G401 (cell line): ENCODE results near the gene SCRT2. TPM values are rescaled to one million over a fixed set of nuclear protein-coding genes. Genes with fewer than 3 reads are reported as not detected.

Experiments used
- DNase-seq: peaks from one replicate; pipeline ENCODE4 v3.0.0-alpha.2; 2015; ENCODE audit warnings: low spot score
- in situ Hi-C: cut with HindIII; loops from 2 replicates; pipeline ENCODE4 v1.10.0; 2016; ENCODE audit warnings: low sequenced_read_pairs, mixed read lengths
- total RNA-seq: library from RNA; depleted of rRNA; stranded (reverse); fragments of >200 nt; shearing (Covaris generic); gene quantifications from 2 replicates; pipeline ENCODE4 v1.2.3, GENCODE V29; 2014

Gene SCRT2
- total RNA-seq, 1 experiment from 2014 or later = not detected

- in situ Hi-C loops = no loop called here
- no peak for DNase-seq
Observed at GRCh38 chr20:658731-659291, 16.8 kb downstream of the SCRT2 start.

DNA sequence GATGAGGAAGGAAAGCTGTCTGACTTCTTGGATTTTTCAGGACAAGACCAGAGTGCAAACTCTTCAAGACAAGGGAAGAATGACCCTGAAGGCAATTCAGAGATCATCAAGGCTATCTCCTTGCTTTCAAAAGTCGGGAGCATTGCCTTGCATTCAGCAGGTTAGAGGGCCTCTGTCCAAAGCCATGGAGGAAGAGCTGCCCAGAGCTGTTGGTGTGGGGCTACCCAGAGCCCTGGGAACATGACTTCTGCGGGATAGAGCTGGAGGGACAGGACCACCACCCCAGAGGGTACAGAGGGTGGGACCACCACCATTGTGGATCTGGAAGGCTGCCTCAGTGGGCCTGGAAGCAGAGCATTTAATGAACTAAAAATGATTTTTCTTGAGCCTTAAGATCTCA is 17.4 kb downstream of the SCRT2 start:
- DNase-seq = no peak
- in situ Hi-C loops = no loop called here

DNA sequence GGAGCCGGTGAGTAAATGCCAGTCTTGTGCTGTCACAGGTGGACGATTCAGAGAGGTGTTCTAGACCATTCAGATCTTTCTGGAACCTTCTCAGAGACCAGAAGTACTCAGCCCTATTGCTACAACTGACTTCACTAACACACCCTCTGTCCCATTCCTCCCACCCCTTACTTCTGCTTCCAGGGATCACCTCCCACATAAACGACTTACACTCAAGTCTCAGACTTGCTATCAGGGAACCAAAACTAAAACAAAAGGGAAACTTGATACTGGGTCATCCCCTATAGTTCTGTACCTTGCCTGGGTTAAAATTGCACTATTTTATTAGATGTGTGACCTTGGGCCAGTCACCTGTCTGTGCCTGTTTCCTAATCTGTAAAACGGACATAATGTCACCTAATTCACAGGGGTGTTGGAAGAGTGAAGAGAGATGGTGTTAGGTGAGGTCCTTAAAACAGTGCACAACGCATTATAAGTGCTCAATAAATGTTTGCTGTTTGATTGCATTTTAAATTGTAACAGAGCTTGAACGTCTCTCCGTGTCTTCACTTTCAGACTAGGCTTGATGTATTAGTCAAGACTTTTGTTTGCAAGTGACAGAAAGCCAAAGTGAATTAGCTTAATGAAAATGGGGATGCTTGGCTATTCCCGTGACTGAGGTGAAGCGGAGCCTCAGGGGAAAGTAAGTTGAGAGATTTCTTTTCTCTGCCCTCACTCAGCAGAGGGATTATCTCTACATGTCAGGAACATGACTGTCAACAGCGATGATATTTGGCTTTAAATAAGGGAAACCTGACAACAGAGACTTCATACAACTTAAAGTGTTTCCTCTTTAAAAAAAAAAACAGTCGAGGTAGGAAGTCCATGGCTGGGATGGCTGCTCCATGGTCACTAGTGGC is 19.6 kb downstream of the SCRT2 start:
- DNase-seq = no peak
- in situ Hi-C loops = no loop called here

- no peak for DNase-seq
- in situ Hi-C loops = no loop called here
Observed at GRCh38 chr20:654417-654750, 21.2 kb downstream of the SCRT2 start.

DNA sequence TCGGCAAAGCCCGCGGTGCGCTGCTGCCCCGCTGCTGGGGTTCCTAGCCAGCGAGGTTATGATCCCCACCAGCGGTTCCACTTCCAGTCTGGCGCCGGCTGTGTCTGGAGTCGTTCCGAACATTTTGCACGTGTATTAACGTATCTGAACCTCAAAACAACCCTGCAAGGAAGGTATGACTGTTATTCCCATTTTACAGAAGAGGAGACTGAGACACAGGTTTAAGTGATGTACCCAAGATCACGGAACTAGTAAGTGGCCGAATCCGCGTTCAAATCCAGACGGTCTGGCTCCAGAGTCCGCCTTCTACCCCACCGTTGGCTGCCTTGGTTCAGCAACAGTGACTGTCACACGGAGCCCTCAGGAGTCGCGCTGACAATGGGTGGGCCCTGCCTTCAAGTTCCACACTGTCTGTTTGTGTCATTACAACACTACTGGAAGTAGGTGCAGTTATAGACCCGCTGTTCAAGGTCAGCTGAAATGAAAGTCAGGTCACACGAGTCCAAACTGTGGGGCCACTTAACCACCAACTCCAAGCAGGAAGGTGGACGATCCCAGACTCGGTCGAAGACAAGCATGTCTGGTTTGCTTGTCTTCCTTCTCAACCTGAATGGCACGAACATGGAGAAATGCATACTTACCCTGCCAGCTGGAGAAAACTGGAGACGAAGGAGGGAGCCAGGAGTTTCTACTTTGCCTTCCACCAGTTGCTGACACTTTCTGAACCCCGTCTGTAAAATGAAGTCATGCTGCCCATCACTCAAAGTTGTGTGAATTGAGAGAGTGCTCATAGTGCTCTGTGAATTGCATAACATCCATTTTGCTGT is 21.8 kb downstream of the SCRT2 start:
- in situ Hi-C loops = no loop called here
- DNase-seq = no peak

DNA sequence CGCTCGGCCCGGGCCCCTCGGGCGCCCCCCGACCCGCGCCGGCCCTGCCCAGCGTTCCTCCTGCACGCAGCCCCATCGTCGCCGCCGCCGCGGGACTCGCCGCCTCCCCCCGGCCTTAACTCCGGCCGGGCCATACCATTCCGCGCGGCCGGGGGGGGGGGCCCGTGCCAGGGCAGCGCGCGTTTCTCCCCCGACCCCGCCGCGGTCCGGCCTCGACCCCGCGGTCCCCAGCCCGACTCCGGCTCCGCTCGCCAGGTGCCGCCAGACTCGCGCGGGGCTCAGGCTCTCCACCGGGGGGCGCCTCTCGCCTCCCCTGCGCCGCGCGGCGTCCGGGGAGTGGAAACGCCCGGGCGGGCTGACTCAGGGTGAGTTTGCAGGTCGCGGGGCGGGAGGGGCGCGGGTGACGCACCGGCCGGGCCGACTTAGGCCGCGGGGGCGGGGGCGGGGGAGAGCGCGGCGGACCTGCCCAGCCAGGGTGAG is 22.5 kb downstream of the SCRT2 start, which contains the start of gene SRXN1:
Gene SRXN1, minus strand, starts transcription at position 91 of the 480 bp plus-strand sequence. Its CDS starts 15 bp downstream, at position 76.
- peak; percentile 81 for DNase-seq
- in situ Hi-C loops = no loop called here

DNA sequence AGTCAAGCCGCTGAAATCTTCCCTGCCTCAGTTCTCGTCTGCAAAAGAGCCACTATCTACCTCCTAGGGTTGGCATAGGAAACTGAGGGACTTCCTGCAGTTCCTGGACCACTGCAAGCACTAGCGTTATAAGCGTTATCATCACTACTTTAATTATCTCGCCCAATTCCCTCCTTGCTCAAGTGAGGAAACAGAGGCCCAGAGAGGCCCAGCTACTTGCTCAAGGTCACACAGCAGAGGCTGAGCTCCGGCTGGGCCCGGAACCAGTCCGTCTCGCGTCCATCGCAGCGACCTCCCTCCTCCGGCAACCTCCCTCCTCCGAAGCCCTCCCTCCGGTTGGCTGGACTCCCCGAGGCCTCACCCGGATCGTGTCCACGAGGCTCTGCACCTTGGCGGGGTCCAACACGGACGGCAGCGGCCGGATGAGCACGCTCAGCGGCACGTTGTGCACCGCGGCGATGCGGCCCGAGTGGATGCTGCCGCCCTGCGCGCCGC is 22.9 kb downstream of the SCRT2 start:
- in situ Hi-C loops = no loop called here
- no peak for DNase-seq

DNA sequence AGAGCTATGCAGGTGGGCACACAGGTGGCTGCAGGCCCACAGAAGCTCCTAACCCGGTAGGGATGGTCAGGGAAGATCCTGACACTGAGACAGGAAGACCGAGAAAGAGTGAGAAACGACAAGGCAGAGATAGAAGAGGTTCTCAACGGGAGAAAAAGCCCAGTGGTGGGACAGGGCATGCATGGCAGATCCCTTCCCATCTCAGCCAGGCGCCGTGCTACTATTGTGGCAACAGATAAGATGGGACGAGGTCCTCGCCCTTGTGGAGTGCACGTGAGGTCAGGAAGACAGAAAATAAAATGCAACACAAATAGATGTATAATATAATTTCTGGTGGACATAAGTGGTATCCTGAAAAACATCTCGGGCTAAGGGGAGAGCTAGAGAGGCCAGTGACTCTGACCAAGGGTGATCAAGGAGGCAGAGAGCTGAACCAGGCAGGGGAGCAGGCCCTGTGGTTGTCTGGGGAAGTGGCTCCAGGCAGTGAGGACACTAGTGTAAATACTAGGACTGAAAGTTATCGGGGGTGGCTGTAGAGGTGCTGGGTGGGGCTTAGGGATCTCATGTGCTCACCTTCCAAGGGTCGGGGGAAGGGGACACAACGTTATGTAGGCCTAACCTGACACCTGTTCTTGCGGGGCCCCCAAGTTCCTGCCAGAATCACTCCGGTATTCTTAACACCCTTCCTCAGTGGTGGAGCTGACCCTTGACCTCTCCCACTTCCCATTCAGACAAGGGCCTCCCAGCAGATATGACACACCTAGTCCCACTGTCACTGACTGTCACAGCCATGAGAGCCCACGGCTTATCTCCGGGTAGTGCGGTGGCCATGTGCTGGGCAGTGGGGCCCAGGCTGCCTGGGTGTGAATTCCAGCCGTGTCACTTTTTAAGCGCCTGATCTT is 23.6 kb downstream of the SCRT2 start:
- in situ Hi-C loops = no loop called here
- no peak for DNase-seq

- no peak for DNase-seq
- in situ Hi-C loops = no loop called here
Observed at GRCh38 chr20:650954-651353, 24.6 kb downstream of the SCRT2 start.

DNA sequence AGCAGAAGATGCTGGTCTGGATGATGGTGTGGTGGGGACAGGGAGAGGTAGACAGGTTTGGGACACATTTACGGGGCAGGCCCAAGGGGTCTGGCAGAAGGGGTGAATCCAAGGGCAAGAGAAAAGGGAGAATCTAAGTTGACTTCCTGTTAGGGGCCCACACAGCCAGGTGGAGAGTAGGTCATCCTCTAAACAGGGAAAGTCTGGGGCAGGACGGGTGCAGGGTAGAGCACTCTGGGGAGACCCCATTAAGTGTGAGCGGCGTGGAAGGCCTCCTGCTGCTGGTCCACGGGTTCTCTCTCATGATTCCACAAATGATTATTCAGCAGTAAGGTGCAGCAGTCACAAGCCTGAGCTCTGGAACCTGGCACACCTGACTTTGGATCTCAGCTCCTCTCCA is 25.3 kb downstream of the SCRT2 start:
- DNase-seq = no peak
- in situ Hi-C loops = no loop called here

- in situ Hi-C loops = loop anchor here (10.0 kb wide), 1 partner anchor 173 kb away; no protein-coding TSS in a partner anchor
- DNase-seq = no peak
Observed at GRCh38 chr20:647479-648019, 28.1 kb downstream of the SCRT2 start.

DNA sequence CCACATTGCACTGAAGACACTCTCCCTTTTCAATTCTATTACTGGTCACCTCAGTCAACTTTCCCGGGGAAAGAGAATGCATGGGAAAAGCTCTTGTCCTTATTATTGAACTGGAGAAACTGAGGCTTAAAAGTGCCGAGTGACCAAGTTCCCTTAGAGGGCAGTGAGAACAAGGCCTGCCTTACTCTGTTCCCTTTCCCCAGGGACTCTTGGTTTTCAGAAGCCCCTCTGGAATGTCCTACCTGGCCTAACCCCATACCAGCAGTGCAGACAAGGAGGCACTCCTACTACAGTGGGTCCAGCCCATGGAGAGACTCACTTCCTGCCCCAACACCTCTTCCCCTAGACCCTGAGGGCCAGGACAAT is 28.8 kb downstream of the SCRT2 start:
- DNase-seq = no peak
- in situ Hi-C loops = loop anchor here (10.0 kb wide), 1 partner anchor 172 kb away; no protein-coding TSS in a partner anchor

DNA sequence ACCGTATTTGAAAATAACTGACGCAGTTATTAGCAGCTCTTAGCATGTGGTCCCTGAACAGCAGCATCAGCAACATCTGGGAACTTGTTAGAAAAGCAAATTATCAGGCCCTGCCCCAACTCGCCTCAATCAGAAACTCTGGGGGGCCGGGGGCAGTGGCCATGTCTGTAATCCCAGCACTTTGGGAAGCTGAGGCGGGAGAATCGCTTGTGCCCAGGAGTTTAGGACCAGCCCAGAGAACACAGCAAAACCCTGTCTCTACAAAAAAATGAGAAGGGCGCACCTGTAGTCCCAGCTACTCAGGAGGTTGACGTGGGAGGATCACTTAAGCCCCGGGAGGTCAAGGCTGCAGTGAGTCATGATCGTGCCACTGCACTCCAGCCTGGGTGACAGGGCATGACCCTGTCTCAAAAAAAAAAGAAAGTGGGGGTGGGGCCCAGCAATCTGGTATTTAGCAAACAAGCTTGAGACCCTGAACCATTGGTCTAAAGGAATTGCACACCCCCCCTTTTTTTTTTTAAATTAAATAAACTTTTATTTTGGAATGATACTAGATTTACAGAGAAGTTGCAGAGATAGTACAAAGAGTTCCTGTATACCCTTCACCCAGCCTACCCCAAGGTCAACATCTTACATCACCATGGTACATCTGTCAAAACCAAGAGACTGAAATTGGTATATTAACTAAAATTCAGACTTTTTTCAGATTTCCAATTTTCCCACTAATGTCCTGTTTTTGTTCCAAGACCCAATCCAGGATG is 29.3 kb downstream of the SCRT2 start:
- in situ Hi-C loops = loop anchor here (10.0 kb wide), 1 partner anchor 171 kb away; no protein-coding TSS in a partner anchor
- no peak for DNase-seq

- in situ Hi-C loops = loop anchor here (10.0 kb wide), 1 partner anchor 171 kb away; no protein-coding TSS in a partner anchor
- peak; percentile 56 for DNase-seq
Observed at GRCh38 chr20:645318-646106, 30.1 kb downstream of the SCRT2 start.

GRCh38 chr20:644692-645317 is 30.8 kb downstream of the SCRT2 start:
- in situ Hi-C loops = loop anchor here (10.0 kb wide), 1 partner anchor 170 kb away; no protein-coding TSS in a partner anchor
- no peak for DNase-seq
